Gastrocnemius medialis (tissue), 4 donors: ENCODE data around the gene RANBP10.

ENCODE experiments used
- POLR2A ChIP-seq, 2 donors: fragments of 450-650 bp; IDR thresholded peaks; one replicate each; pipeline ENCODE4 v1.6.1; 2017; ENCODE audit warnings: antibody characterized with exemption in 2 of 2, mild to moderate bottlenecking in 2 of 2, moderate library complexity in 2 of 2
- TF ChIP-seq, protein P1 (sequence below), 5 experiments: fragments of 450-650 bp in 3 of 5; fragments of 200-600 bp in 2 of 5; sonication (generic) in 2 of 5; IDR thresholded peaks in 4 of 5; conservative IDR thresholded peaks in 1 of 5; 1 replicate in 4 of 5; 2 replicates in 1 of 5; pipeline ENCODE4 v1.5.1; 2016 to 2019; ENCODE audit warnings: antibody characterized with exemption in 5 of 5, mild to moderate bottlenecking in 3 of 5, moderate library complexity in 3 of 5

DNA sequence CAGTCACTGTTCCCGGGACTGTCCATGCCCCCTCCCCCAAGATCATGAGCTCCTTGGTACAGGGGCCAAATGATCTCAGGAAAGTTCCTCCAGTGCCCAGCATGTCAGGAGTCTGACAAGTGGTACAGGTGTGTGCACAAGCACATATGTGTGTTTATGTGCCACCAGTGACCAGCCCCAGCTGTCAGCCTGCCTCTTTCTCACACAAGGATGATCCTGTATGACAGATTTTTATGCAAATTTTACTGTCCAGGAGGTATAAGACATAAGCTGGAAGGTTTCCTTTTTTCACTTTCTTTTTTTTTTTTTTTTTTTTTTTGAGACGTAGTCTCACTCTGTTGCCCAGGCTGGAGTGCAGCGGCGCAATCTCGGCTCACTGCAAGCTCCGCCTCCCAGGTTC, 55.9 kb downstream of the RANBP10 start:
- TF ChIP-seq, protein P1, sequence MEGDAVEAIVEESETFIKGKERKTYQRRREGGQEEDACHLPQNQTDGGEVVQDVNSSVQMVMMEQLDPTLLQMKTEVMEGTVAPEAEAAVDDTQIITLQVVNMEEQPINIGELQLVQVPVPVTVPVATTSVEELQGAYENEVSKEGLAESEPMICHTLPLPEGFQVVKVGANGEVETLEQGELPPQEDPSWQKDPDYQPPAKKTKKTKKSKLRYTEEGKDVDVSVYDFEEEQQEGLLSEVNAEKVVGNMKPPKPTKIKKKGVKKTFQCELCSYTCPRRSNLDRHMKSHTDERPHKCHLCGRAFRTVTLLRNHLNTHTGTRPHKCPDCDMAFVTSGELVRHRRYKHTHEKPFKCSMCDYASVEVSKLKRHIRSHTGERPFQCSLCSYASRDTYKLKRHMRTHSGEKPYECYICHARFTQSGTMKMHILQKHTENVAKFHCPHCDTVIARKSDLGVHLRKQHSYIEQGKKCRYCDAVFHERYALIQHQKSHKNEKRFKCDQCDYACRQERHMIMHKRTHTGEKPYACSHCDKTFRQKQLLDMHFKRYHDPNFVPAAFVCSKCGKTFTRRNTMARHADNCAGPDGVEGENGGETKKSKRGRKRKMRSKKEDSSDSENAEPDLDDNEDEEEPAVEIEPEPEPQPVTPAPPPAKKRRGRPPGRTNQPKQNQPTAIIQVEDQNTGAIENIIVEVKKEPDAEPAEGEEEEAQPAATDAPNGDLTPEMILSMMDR (IDR thresholded peaks at IDR 0.05 in 4 of 5, conservative IDR thresholded peaks at IDR 0.05 in 1 of 5) = no peak
- no peak for TF ChIP-seq POLR2A (IDR thresholded peaks at IDR 0.05)
